ENCODE measurements around the gene KRT10.

KRT10 gene

GRCh38 chr17:40815381-40815780 is 7.0 kb downstream of the KRT10 start:
- TF ChIP-seq FOXM1 (IDR thresholded peaks at IDR 0.05; ENCODE audit: borderline replicate concordance, low read depth) (no peak), CEBPB (IDR thresholded peaks at IDR 0.05) (no peak), USF1 (IDR thresholded peaks at IDR 0.05) (no peak), TAF1 (IDR thresholded peaks at IDR 0.05; ENCODE audit: low read depth) (no peak), TCF12 (IDR thresholded peaks at IDR 0.05; ENCODE audit: low read depth) (no peak), TEAD4 (IDR thresholded peaks at IDR 0.05) (no peak), EP300 (IDR thresholded peaks at IDR 0.05; ENCODE audit: borderline replicate concordance) (no peak), RAD21 (IDR thresholded peaks at IDR 0.05; ENCODE audit: low read depth) (no peak), CREB1 (IDR thresholded peaks at IDR 0.05; ENCODE audit: low read depth) (no peak), EGR1 (IDR thresholded peaks at IDR 0.05) (no peak), REST (IDR thresholded peaks at IDR 0.05; ENCODE audit: low read depth) (no peak)

GRCh38 chr17:40813804-40814203 is 8.6 kb downstream of the KRT10 start:
- TF ChIP-seq TEAD4 (IDR thresholded peaks at IDR 0.05) (no peak), MAX (IDR thresholded peaks at IDR 0.05) (no peak), YY1 (IDR thresholded peaks at IDR 0.05; ENCODE audit: low read depth) (no peak), TAF1 (IDR thresholded peaks at IDR 0.05; ENCODE audit: low read depth) (no peak), CREB1 (IDR thresholded peaks at IDR 0.05; ENCODE audit: low read depth) (no peak), RAD21 (IDR thresholded peaks at IDR 0.05; ENCODE audit: low read depth) (no peak)

GRCh38 chr17:40812639-40813038 is 9.8 kb downstream of the KRT10 start:
- TF ChIP-seq RAD21 (IDR thresholded peaks at IDR 0.05; ENCODE audit: low read depth) (no peak), MAX (IDR thresholded peaks at IDR 0.05) (no peak), TCF12 (IDR thresholded peaks at IDR 0.05; ENCODE audit: low read depth) (no peak), ZBTB7A (IDR thresholded peaks at IDR 0.05; ENCODE audit: low read depth) (no peak), FOXM1 (IDR thresholded peaks at IDR 0.05; ENCODE audit: borderline replicate concordance, low read depth) (no peak), CREB1 (IDR thresholded peaks at IDR 0.05; ENCODE audit: low read depth) (no peak), EGR1 (IDR thresholded peaks at IDR 0.05) (no peak), TAF1 (IDR thresholded peaks at IDR 0.05; ENCODE audit: low read depth) (no peak), NFIC (IDR thresholded peaks at IDR 0.05) (no peak), YY1 (IDR thresholded peaks at IDR 0.05; ENCODE audit: low read depth) (no peak), CEBPB (IDR thresholded peaks at IDR 0.05) (no peak)

GRCh38 chr17:40810494-40810893 is 11.9 kb downstream of the KRT10 start:
- TF ChIP-seq REST (IDR thresholded peaks at IDR 0.05; ENCODE audit: low read depth) (no peak), CREB1 (IDR thresholded peaks at IDR 0.05; ENCODE audit: low read depth) (no peak), YY1 (IDR thresholded peaks at IDR 0.05; ENCODE audit: low read depth) (no peak), EGR1 (IDR thresholded peaks at IDR 0.05) (no peak), USF1 (IDR thresholded peaks at IDR 0.05) (no peak)

GRCh38 chr17:40809721-40810421 is 12.5 kb downstream of the KRT10 start:
- no peak for TF ChIP-seq EGR1 (IDR thresholded peaks at IDR 0.05)
- TF ChIP-seq ZBTB7A (IDR thresholded peaks at IDR 0.05; ENCODE audit: low read depth) = no peak
- TF ChIP-seq USF1 (IDR thresholded peaks at IDR 0.05) = no peak
- no peak for TF ChIP-seq REST (IDR thresholded peaks at IDR 0.05; ENCODE audit: low read depth)
- no peak for TF ChIP-seq CREB1 (IDR thresholded peaks at IDR 0.05; ENCODE audit: low read depth)
- no peak for TF ChIP-seq CEBPB (IDR thresholded peaks at IDR 0.05)
- TF ChIP-seq TAF1 (IDR thresholded peaks at IDR 0.05; ENCODE audit: low read depth) = no peak
- no peak for TF ChIP-seq MAX (IDR thresholded peaks at IDR 0.05)
- TF ChIP-seq TEAD4 (IDR thresholded peaks at IDR 0.05) = no peak
- TF ChIP-seq NFIC (IDR thresholded peaks at IDR 0.05) = no peak
- TF ChIP-seq EP300 (IDR thresholded peaks at IDR 0.05; ENCODE audit: borderline replicate concordance) = no peak
- no peak for TF ChIP-seq FOXM1 (IDR thresholded peaks at IDR 0.05; ENCODE audit: borderline replicate concordance, low read depth)
- TF ChIP-seq TCF12 (IDR thresholded peaks at IDR 0.05; ENCODE audit: low read depth) = no peak
- no peak for TF ChIP-seq YY1 (IDR thresholded peaks at IDR 0.05; ENCODE audit: low read depth)
- no peak for TF ChIP-seq RAD21 (IDR thresholded peaks at IDR 0.05; ENCODE audit: low read depth)

All from Ishikawa (cell line).